GM15510 (cell line): Measurements from ENCODE around the gene EDIL3.

Experiments used
- POLR2A ChIP-seq: IDR thresholded peaks from 3 replicates; pipeline ENCODE4 v1.6.1; 2011; ENCODE audit warnings: borderline replicate concordance; ENCODE audit not compliant: insufficient read length; ENCODE audit errors: extremely low read depth

Gene EDIL3

GRCh38 chr5:83973925-83974815, 410.5 kb downstream of the EDIL3 start:
- no peak for TF ChIP-seq POLR2A

- no peak for TF ChIP-seq POLR2A
Observed at GRCh38 chr5:83972909-83973308, 411.8 kb downstream of the EDIL3 start.

GRCh38 chr5:83972236-83972635, 412.4 kb downstream of the EDIL3 start:
- TF ChIP-seq POLR2A: no peak

- TF ChIP-seq POLR2A: no peak
Observed at GRCh38 chr5:83967417-83967816, 417.3 kb downstream of the EDIL3 start.

- TF ChIP-seq POLR2A: no peak
Observed at GRCh38 chr5:83965441-83965840, 419.2 kb downstream of the EDIL3 start.

- no peak for TF ChIP-seq POLR2A
Observed at GRCh38 chr5:83964271-83964670, 420.4 kb downstream of the EDIL3 start.

- no peak for TF ChIP-seq POLR2A
Observed at GRCh38 chr5:83957188-83957587, 427.5 kb downstream of the EDIL3 start.

- no peak for TF ChIP-seq POLR2A
Observed at GRCh38 chr5:83956386-83956785, 428.3 kb downstream of the EDIL3 start.

- no peak for TF ChIP-seq POLR2A
Observed at GRCh38 chr5:83955916-83956315, 428.8 kb downstream of the EDIL3 start.

GRCh38 chr5:83947763-83948162, 436.9 kb downstream of the EDIL3 start:
- TF ChIP-seq POLR2A: no peak

GRCh38 chr5:83946516-83946915, 438.2 kb downstream of the EDIL3 start:
- no peak for TF ChIP-seq POLR2A

GRCh38 chr5:83942155-83942554, 442.5 kb downstream of the EDIL3 start:
- TF ChIP-seq POLR2A: no peak

- TF ChIP-seq POLR2A: no peak
Observed at GRCh38 chr5:83937837-83938236, 446.8 kb downstream of the EDIL3 start.

- no peak for TF ChIP-seq POLR2A
Observed at GRCh38 chr5:83931969-83932368, 452.7 kb downstream of the EDIL3 start.

- no peak for TF ChIP-seq POLR2A
Observed at GRCh38 chr5:83927140-83927733, 457.4 kb downstream of the EDIL3 start.

- no peak for TF ChIP-seq POLR2A
Observed at GRCh38 chr5:83925955-83926337, 458.7 kb downstream of the EDIL3 start.
